HFF-Myc (cell line): Measurements from ENCODE around the gene TLE5.
"Not testable (repeated sequence)": the region's sequence is repeated elsewhere in the genome, so short reads cannot be mapped to it uniquely, and the experiment has no call there.

Experiments
- DNase-seq: peaks from one replicate; pipeline ENCODE4 v3.0.0-alpha.2; 2011; ENCODE audit warnings: low read depth; ENCODE audit errors: extremely low read depth
- H3K4me3 ChIP-seq: replicated peaks from 2 replicates; pipeline ENCODE4 v1.5.1; 2011; ENCODE audit warnings: low read depth, mild to moderate bottlenecking, control low read depth, low read length
- CTCF ChIP-seq: IDR thresholded peaks from 2 replicates; pipeline ENCODE4 v1.5.1; 2012; ENCODE audit warnings: mild to moderate bottlenecking, low read depth, low read length, control low read depth; ENCODE audit errors: missing control alignments

The TLE5 gene

GRCh38 chr19:3041761-3042620 lies 20.3 kb downstream of the TLE5 start:
- DNase-seq: no peak
- TF ChIP-seq CTCF: no peak
- no peak overlapping the region for H3K4me3 ChIP-seq

- DNase-seq: no peak
- no peak for TF ChIP-seq CTCF
- no peak overlapping the region for H3K4me3 ChIP-seq
These were observed 21.0 kb downstream of the TLE5 start for GRCh38 chr19:3041327-3041726.

GRCh38 chr19:3039641-3040077 lies 22.6 kb downstream of the TLE5 start:
- DNase-seq: no peak
- no peak for TF ChIP-seq CTCF
- no peak overlapping the region for H3K4me3 ChIP-seq

GRCh38 chr19:3039125-3039524 lies 23.2 kb downstream of the TLE5 start:
- DNase-seq: no peak
- H3K4me3 ChIP-seq: no peak overlapping the region
- TF ChIP-seq CTCF: no peak

GRCh38 chr19:3038214-3038613 lies 24.1 kb downstream of the TLE5 start:
- no peak for DNase-seq
- TF ChIP-seq CTCF: no peak
- H3K4me3 ChIP-seq: no peak overlapping the region

- not testable (repeated sequence) for DNase-seq, H3K4me3 ChIP-seq
These were observed 25.2 kb downstream of the TLE5 start for GRCh38 chr19:3036977-3037544.

- peak; percentile 2 for TF ChIP-seq CTCF
- peak overlapping the region; percentile 50 for H3K4me3 ChIP-seq
- peak; percentile 70 for DNase-seq
These were observed 25.9 kb downstream of the TLE5 start for GRCh38 chr19:3036119-3036976.
